GM23338 (cell line): ENCODE results near the gene CDKAL1. TPM values are rescaled to one million over a fixed set of nuclear protein-coding genes. Genes with fewer than 3 reads are reported as not detected.

Experiments
- ATAC-seq: fragments of 200-7000 bp; cut with Tn5 transposase; 3 replicates; pipeline ENCODE4 v1.9.1; 2020
- DNase-seq: peaks from one replicate; pipeline ENCODE4 v3.0.0-alpha.2; 2015; ENCODE audit warnings: low spot score
- H2AFZ ChIP-seq: fragments of 200-600 bp; sonication (generic); 2 replicates; pipeline ENCODE4 v1.8.0; 2016; ENCODE audit warnings: antibody characterized with exemption, mild to moderate bottlenecking, moderate library complexity
- H3F3A ChIP-seq: fragments of 200-600 bp; sonication (generic); replicated peaks from 2 replicates; pipeline ENCODE4 v1.8.0; 2017; ENCODE audit warnings: antibody characterized with exemption, mixed run types, low read depth
- H3K27ac ChIP-seq: fragments of 200-600 bp; sonication (generic); 2 replicates; pipeline ENCODE4 v1.6.1; 2016; ENCODE audit warnings: low read depth
- H3K27me3 ChIP-seq: fragments of 200-600 bp; sonication (generic); 2 replicates; pipeline ENCODE4 v1.8.0; 2016; ENCODE audit warnings: mild to moderate bottlenecking, mixed run types, moderate library complexity; ENCODE audit not compliant: insufficient read depth
- H3K36me3 ChIP-seq: fragments of 200-600 bp; sonication (generic); 2 replicates; pipeline ENCODE4 v1.8.0; 2016; ENCODE audit warnings: mild to moderate bottlenecking; ENCODE audit not compliant: insufficient read depth
- H3K4me1 ChIP-seq: fragments of 200-600 bp; sonication (generic); 2 replicates; pipeline ENCODE4 v1.8.0; 2016; ENCODE audit warnings: mild to moderate bottlenecking, moderate library complexity; ENCODE audit not compliant: insufficient read depth
- H3K4me2 ChIP-seq: fragments of 200-600 bp; sonication (generic); 2 replicates; pipeline ENCODE4 v1.7.1; 2017; ENCODE audit warnings: mixed run types
- H3K4me3 ChIP-seq: fragments of 200-600 bp; sonication (generic); 2 replicates; pipeline ENCODE4 v1.6.1; 2016; ENCODE audit warnings: mixed run types
- H3K79me2 ChIP-seq: fragments of 200-600 bp; sonication (generic); replicated peaks from 2 replicates; pipeline ENCODE4 v1.8.0; 2017; ENCODE audit warnings: mild to moderate bottlenecking; ENCODE audit not compliant: insufficient read depth
- H3K9me2 ChIP-seq: fragments of 200-600 bp; sonication (generic); 2 replicates; pipeline ENCODE4 v1.8.0; 2017; ENCODE audit not compliant: insufficient read depth
- H4K20me1 ChIP-seq: fragments of 200-600 bp; sonication (generic); replicated peaks from 2 replicates; pipeline ENCODE4 v1.8.0; 2017; ENCODE audit warnings: mild to moderate bottlenecking; ENCODE audit not compliant: insufficient read depth
- H3K27ac Mint-ChIP-seq: 2 replicates; pipeline ENCODE4 v1.8.0; 2020; ENCODE audit warnings: inconsistent platforms, mild to moderate bottlenecking, moderate library complexity, mixed read lengths
- H3K27me3 Mint-ChIP-seq: 3 replicates; pipeline ENCODE4 v1.8.0; 2022; ENCODE audit warnings: low read depth, mild to moderate bottlenecking, moderate library complexity, mixed read lengths, inconsistent platforms; ENCODE audit not compliant: insufficient read depth, poor library complexity
- H3K36me3 Mint-ChIP-seq: 3 replicates; pipeline ENCODE4 v1.8.0; 2021; ENCODE audit warnings: low read depth, mild to moderate bottlenecking, inconsistent platforms, moderate library complexity, mixed read lengths
- H3K4me1 Mint-ChIP-seq: 3 replicates; pipeline ENCODE4 v1.8.0; 2020; ENCODE audit warnings: mild to moderate bottlenecking, inconsistent platforms, mixed read lengths
- H3K4me3 Mint-ChIP-seq: 3 replicates; pipeline ENCODE4 v1.8.0; 2021; ENCODE audit warnings: moderate library complexity, mild to moderate bottlenecking, inconsistent platforms, mixed read lengths
- H3K9me3 Mint-ChIP-seq: 3 replicates; pipeline ENCODE4 v1.8.0; 2020; ENCODE audit warnings: moderate library complexity, mild to moderate bottlenecking, inconsistent platforms, mixed read lengths
- CREB1 ChIP-seq: fragments of 250-450 bp; sonication (Bioruptor Pico); IDR thresholded peaks from 2 replicates; pipeline ENCODE4 v1.5.0; 2020; ENCODE audit warnings: low read depth, mild to moderate bottlenecking, moderate library complexity
- CTCF ChIP-seq, 2 experiments: fragments of 200-600 bp in 1 of 2; sonication (generic) in 1 of 2; conservative IDR thresholded peaks; 2 replicates each; pipeline versions ENCODE4 v1.5.1 to v1.6.1; 2016 to 2017; ENCODE audit warnings: antibody characterized with exemption in 2 of 2, low read depth in 2 of 2, mild to moderate bottlenecking in 2 of 2, moderate library complexity in 1 of 2
- ETS1 ChIP-seq: IDR thresholded peaks from 2 replicates; pipeline ENCODE4 v1.6.1; 2016; ENCODE audit warnings: antibody characterized with exemption
- EZH2 ChIP-seq: fragments of 200-600 bp; sonication (generic); IDR thresholded peaks from one replicate; pipeline ENCODE4 v1.8.0; 2017; ENCODE audit warnings: antibody characterized with exemption, mild to moderate bottlenecking, low read depth; ENCODE audit not compliant: unreplicated experiment
- EZH2phosphoT487 ChIP-seq: fragments of 200-600 bp; sonication (generic); IDR thresholded peaks from one replicate; pipeline ENCODE4 v1.8.1; 2018; ENCODE audit warnings: antibody characterized with exemption; ENCODE audit not compliant: unreplicated experiment
- JUNB ChIP-seq: IDR thresholded peaks from one replicate; pipeline ENCODE4 v1.6.1; 2016; ENCODE audit warnings: antibody characterized with exemption; ENCODE audit not compliant: unreplicated experiment
- NANOG ChIP-seq: IDR thresholded peaks from 2 replicates; pipeline ENCODE4 v1.6.1; 2016; ENCODE audit warnings: antibody characterized with exemption, borderline replicate concordance
- REST ChIP-seq: IDR thresholded peaks from one replicate; pipeline ENCODE4 v1.6.1; 2018; ENCODE audit warnings: antibody characterized with exemption; ENCODE audit not compliant: unreplicated experiment
- STAT1 ChIP-seq: IDR thresholded peaks from one replicate; pipeline ENCODE4 v1.6.1; 2016; ENCODE audit warnings: antibody characterized with exemption; ENCODE audit not compliant: unreplicated experiment
- ZNF114 ChIP-seq: fragments of 250-450 bp; sonication (Bioruptor Pico); IDR thresholded peaks from 2 replicates; pipeline ENCODE4 v1.5.0; 2020; ENCODE audit warnings: mild to moderate bottlenecking, moderate library complexity
- ZNF331 ChIP-seq: fragments of 250-450 bp; sonication (Bioruptor Pico); IDR thresholded peaks from 2 replicates; pipeline ENCODE4 v1.5.0; 2020; ENCODE audit warnings: low read depth, mild to moderate bottlenecking, moderate library complexity
- polyA plus RNA-seq: library from polyadenylated mRNA; unstranded; fragments of >200 nt; fragmentation: Nextera tagmentation; extraction: Ambion mirVana; gene quantifications from 2 replicates; pipeline ENCODE4 v1.2.1, GENCODE V29; 2016
- total RNA-seq: library from RNA; depleted of rRNA; stranded (reverse); fragments of >200 nt; shearing (Covaris generic); gene quantifications from 2 replicates; pipeline ENCODE4 v1.2.3, GENCODE V29; 2014

Gene CDKAL1
- total and polyA plus RNA-seq, 2 experiments from 2014 or later: 17.8 to 35.0 TPM

GRCh38 chr6:20856681-20857288 lies 322.5 kb downstream of the CDKAL1 start (continued):
- no peak for TF ChIP-seq REST
- TF ChIP-seq ZNF114: no peak
- TF ChIP-seq ZNF331 (CRISPR knock-in tag): no peak

GRCh38 chr6:20861481-20861880 lies 327.2 kb downstream of the CDKAL1 start:
- Histone ChIP-seq H4K20me1 (no peaks in the 10 kb centered on the region), H3K4me3 (no peak overlapping the region), H3K79me2 (no peaks in the 10 kb centered on the region), H3K4me2 (no peak overlapping the region), H3K4me1 (peaks cover 32% of the 10 kb centered on the region), H3K27me3 (no peaks in the 10 kb centered on the region), H3K36me3 (no peaks in the 10 kb centered on the region), H3K9me2 (peaks cover 4% of the 10 kb centered on the region; the same call in 1 of the 2 replicates), H3F3A (no peaks in the 10 kb centered on the region), H3K27ac (no peak overlapping the region), H2AFZ (no peak overlapping the region)
- Mint-ChIP-seq H3K4me1 (peaks cover 36% of the 10 kb centered on the region), H3K4me3 (no peak overlapping the region), H3K27me3 (no peaks in the 10 kb centered on the region), H3K27ac (no peak overlapping the region), H3K36me3 (no peaks in the 10 kb centered on the region), H3K9me3 (no peaks in the 10 kb centered on the region)
- TF ChIP-seq ZNF114 (no peak), EZH2phosphoT487 (no peak), CREB1 (CRISPR knock-in tag) (no peak), JUNB (no peak), NANOG (no peak)
- ATAC-seq (no peak), DNase-seq (no peak)

- Histone ChIP-seq H3K79me2 (no peaks in the 10 kb centered on the region), H3K27me3 (no peaks in the 10 kb centered on the region), H3K4me3 (no peak overlapping the region), H2AFZ (no peak overlapping the region), H4K20me1 (no peaks in the 10 kb centered on the region), H3K4me2 (peak overlapping the region; percentile 50), H3K27ac (peak overlapping the region; percentile 60; the same call in 1 of the 2 replicates), H3K36me3 (no peaks in the 10 kb centered on the region), H3K4me1 (peaks cover 56% of the 10 kb centered on the region), H3F3A (no peaks in the 10 kb centered on the region), H3K9me2 (no peaks in the 10 kb centered on the region)
- Mint-ChIP-seq H3K27ac (peak overlapping the region; percentile 60), H3K9me3 (no peaks in the 10 kb centered on the region), H3K27me3 (no peaks in the 10 kb centered on the region), H3K4me3 (no peak overlapping the region), H3K36me3 (no peaks in the 10 kb centered on the region), H3K4me1 (peaks cover 55% of the 10 kb centered on the region)
- DNase-seq (no peak), ATAC-seq (no peak)
- TF ChIP-seq REST (no peak), ETS1 (no peak), ZNF331 (CRISPR knock-in tag) (no peak), CTCF (conservative IDR thresholded peaks at IDR 0.05; ENCODE audit: low read depth in 2 of 2) (no peak), EZH2 (no peak), STAT1 (no peak), EZH2phosphoT487 (no peak), ZNF114 (no peak)
Observed at GRCh38 chr6:20866036-20866435, 331.8 kb downstream of the CDKAL1 start.
